Hepatocyte (in vitro differentiated cells): ENCODE results near the gene RBM12. TPM values are rescaled to one million over a fixed set of nuclear protein-coding genes. Genes with fewer than 3 reads are reported as not detected.
"Not testable (repeated sequence)": the region's sequence is repeated elsewhere in the genome, so short reads cannot be mapped to it uniquely, and the experiment has no call there.

Experiments
- DNase-seq: peaks from one replicate; pipeline ENCODE4 v3.0.0-alpha.2; 2016; ENCODE audit warnings: low spot score
- H2AFZ ChIP-seq: fragments of 200-600 bp; sonication (generic); 2 replicates; pipeline ENCODE4 v1.6.0; 2016; ENCODE audit warnings: antibody characterized with exemption, mild to moderate bottlenecking
- H3K27ac ChIP-seq: fragments of 200-600 bp; sonication (generic); 2 replicates; pipeline ENCODE4 v1.5.1; 2016; ENCODE audit warnings: mild to moderate bottlenecking
- H3K27me3 ChIP-seq: fragments of 200-600 bp; sonication (generic); 2 replicates; pipeline ENCODE4 v1.6.1; 2016
- H3K36me3 ChIP-seq: fragments of 200-600 bp; sonication (generic); replicated peaks from 2 replicates; pipeline ENCODE4 v1.5.1; 2016; ENCODE audit warnings: low read depth; ENCODE audit not compliant: insufficient read depth
- H3K4me1 ChIP-seq: fragments of 200-600 bp; sonication (generic); 2 replicates; pipeline ENCODE4 v1.5.1; 2016; ENCODE audit warnings: mild to moderate bottlenecking, moderate library complexity; ENCODE audit not compliant: insufficient read depth
- H3K4me2 ChIP-seq: fragments of 200-600 bp; sonication (generic); 2 replicates; pipeline ENCODE4 v1.6.0; 2016
- H3K4me3 ChIP-seq: fragments of 200-600 bp; sonication (generic); 2 replicates; pipeline ENCODE4 v1.5.1; 2016; ENCODE audit warnings: mild to moderate bottlenecking
- H3K79me2 ChIP-seq: fragments of 200-600 bp; sonication (generic); 2 replicates; pipeline ENCODE4 v1.6.0; 2017; ENCODE audit warnings: mild to moderate bottlenecking
- H3K9me2 ChIP-seq: fragments of 200-600 bp; sonication (generic); replicated peaks from 2 replicates; pipeline ENCODE4 v1.6.0; 2017; ENCODE audit warnings: mild to moderate bottlenecking; ENCODE audit not compliant: insufficient read depth
- H3K9me3 ChIP-seq: fragments of 200-600 bp; sonication (generic); 2 replicates; pipeline ENCODE4 v1.5.1; 2016; ENCODE audit warnings: low read depth, mild to moderate bottlenecking
- H4K20me1 ChIP-seq: fragments of 200-600 bp; sonication (generic); 2 replicates; pipeline ENCODE4 v1.6.0; 2016; ENCODE audit warnings: mild to moderate bottlenecking; ENCODE audit not compliant: insufficient read depth, poor library complexity, severe bottlenecking
- CTCF ChIP-seq: fragments of 200-600 bp; sonication (generic); IDR thresholded peaks from 2 replicates; pipeline ENCODE4 v1.5.1; 2016; ENCODE audit warnings: antibody characterized with exemption, mild to moderate bottlenecking; ENCODE audit not compliant: poor library complexity
- EZH2 ChIP-seq: fragments of 200-600 bp; sonication (generic); IDR thresholded peaks from 2 replicates; pipeline ENCODE4 v1.6.1; 2016; ENCODE audit warnings: antibody characterized with exemption, mild to moderate bottlenecking, borderline replicate concordance
- EZH2phosphoT487 ChIP-seq: fragments of 200-600 bp; sonication (generic); IDR thresholded peaks from one replicate; pipeline ENCODE4 v1.6.1; 2018; ENCODE audit warnings: antibody characterized with exemption, mild to moderate bottlenecking, low read depth, moderate library complexity; ENCODE audit not compliant: unreplicated experiment, severe bottlenecking
- WGBS: methylation state at CpG from one replicate; pipeline ENCODE4 v1.1.6; 2016; ENCODE audit warnings: low lambda C conversion rate; ENCODE audit errors: missing lambda C conversion rate; 5-methylcytosine and 5-hydroxymethylcytosine counted together
- polyA plus RNA-seq: library from polyadenylated mRNA; unstranded; fragments of >200 nt; fragmentation: Nextera tagmentation; extraction: Ambion mirVana; gene quantifications from 2 replicates; pipeline ENCODE4 v1.2.1, GENCODE V29; 2016
- total RNA-seq: library from RNA; depleted of rRNA; stranded (reverse); fragments of >200 nt; gene quantifications from 2 replicates; pipeline ENCODE4 v1.2.3, GENCODE V29; 2014

The RBM12 gene
- total and polyA plus RNA-seq, 2 experiments from 2014 or later, result 22.5 to 57.3 TPM

DNA sequence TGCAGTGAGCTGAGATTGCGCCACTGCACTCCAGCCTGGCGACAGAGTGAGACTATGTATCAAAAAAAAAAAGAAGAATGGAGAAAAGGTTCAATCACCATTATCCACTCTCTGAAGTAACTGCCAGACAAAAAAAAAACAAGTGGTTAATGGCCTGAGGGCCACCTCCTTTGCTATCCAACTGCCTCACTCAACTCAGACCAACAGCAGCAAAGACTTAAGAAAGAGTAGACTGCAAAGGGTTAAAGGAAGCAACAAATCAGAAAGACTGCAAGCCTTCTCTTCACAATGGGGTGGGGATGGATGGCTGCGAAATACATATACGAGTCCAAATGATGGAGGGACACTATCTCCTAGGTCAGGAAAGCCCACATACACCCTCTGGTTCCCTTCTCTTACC lies 31.3 kb upstream of the RBM12 start:
- no peak for DNase-seq
- H3K79me2 ChIP-seq, result peaks cover 26% of the 10 kb centered on the region
- no peaks in the 10 kb centered on the region for H3K9me3 ChIP-seq
- peaks cover 16% of the 10 kb centered on the region for H3K4me1 ChIP-seq
- no peak overlapping the region for H3K4me3 ChIP-seq
- no peak overlapping the region for H2AFZ ChIP-seq
- WGBS, result 84% methylated on average over 4 of the region's 4 CpGs
- no peak overlapping the region for H3K4me2 ChIP-seq
- no peaks in the 10 kb centered on the region for H3K27me3 ChIP-seq
- TF ChIP-seq EZH2, result no peak
- TF ChIP-seq EZH2phosphoT487, result no peak
- no peak for TF ChIP-seq CTCF
- no peak overlapping the region for H3K27ac ChIP-seq
- H3K9me2 ChIP-seq, result no peaks in the 10 kb centered on the region
- H3K36me3 ChIP-seq, result peaks cover 1% of the 10 kb centered on the region
- no peaks in the 10 kb centered on the region for H4K20me1 ChIP-seq

- Histone ChIP-seq H3K4me2 (no peak overlapping the region), H3K27me3 (no peaks in the 10 kb centered on the region), H3K4me1 (peaks cover 11% of the 10 kb centered on the region), H4K20me1 (no peaks in the 10 kb centered on the region), H3K4me3 (no peak overlapping the region), H3K9me3 (no peaks in the 10 kb centered on the region), H3K79me2 (peaks cover 19% of the 10 kb centered on the region), H3K27ac (no peak overlapping the region), H2AFZ (no peak overlapping the region), H3K36me3 (no peaks in the 10 kb centered on the region), H3K9me2 (no peaks in the 10 kb centered on the region)
- no peak for DNase-seq
- 78% methylated on average over 2 of the region's 2 CpGs for WGBS
- TF ChIP-seq EZH2phosphoT487, result no peak
- no peak for TF ChIP-seq EZH2
- no peak for TF ChIP-seq CTCF
These were observed 30.6 kb upstream of the RBM12 start for GRCh38 chr20:35695245-35695749.

GRCh38 chr20:35690265-35690664 lies 25.6 kb upstream of the RBM12 start:
- H3K4me3 ChIP-seq, result no peak overlapping the region
- no peak overlapping the region for H3K27ac ChIP-seq
- H3K9me2 ChIP-seq, result no peaks in the 10 kb centered on the region
- no peak overlapping the region for H3K4me2 ChIP-seq
- no peaks in the 10 kb centered on the region for H4K20me1 ChIP-seq
- no peaks in the 10 kb centered on the region for H3K27me3 ChIP-seq
- 91% methylated on average over 4 of the region's 4 CpGs for WGBS
- TF ChIP-seq EZH2 (no peak), CTCF (no peak), EZH2phosphoT487 (no peak)
- H3K4me1 ChIP-seq, result no peaks in the 10 kb centered on the region
- no peaks in the 10 kb centered on the region for H3K36me3 ChIP-seq
- H3K79me2 ChIP-seq, result no peaks in the 10 kb centered on the region
- DNase-seq, result no peak
- no peaks in the 10 kb centered on the region for H3K9me3 ChIP-seq
- H2AFZ ChIP-seq, result no peak overlapping the region

DNA sequence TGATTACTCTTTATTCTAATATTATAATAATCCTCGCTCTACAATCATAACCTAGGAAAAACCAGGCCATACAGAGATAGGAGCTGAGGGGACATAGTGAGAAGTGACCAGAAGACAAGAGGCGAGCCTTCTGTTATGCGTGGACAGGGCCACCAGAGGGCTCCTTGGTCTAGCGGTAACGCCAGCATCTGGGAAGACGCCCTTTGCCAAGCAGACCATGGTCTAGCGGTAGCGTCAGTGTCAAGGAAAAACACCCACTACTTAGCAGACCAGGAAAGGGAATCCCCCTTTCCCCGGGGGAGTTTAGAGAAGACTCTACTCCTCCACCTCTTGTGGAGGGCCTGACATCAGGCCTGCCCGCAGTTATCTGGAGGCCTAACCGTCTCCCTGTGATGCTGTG lies 22.2 kb upstream of the RBM12 start:
- H4K20me1 ChIP-seq, H3K79me2 ChIP-seq, H3K27ac ChIP-seq, DNase-seq, H3K9me2 ChIP-seq, H3K27me3 ChIP-seq, H3K4me3 ChIP-seq, H3K36me3 ChIP-seq, H3K4me2 ChIP-seq, H2AFZ ChIP-seq, H3K4me1 ChIP-seq, H3K9me3 ChIP-seq: not testable (repeated sequence)
- 93% methylated on average over 11 of the region's 11 CpGs for WGBS

DNA sequence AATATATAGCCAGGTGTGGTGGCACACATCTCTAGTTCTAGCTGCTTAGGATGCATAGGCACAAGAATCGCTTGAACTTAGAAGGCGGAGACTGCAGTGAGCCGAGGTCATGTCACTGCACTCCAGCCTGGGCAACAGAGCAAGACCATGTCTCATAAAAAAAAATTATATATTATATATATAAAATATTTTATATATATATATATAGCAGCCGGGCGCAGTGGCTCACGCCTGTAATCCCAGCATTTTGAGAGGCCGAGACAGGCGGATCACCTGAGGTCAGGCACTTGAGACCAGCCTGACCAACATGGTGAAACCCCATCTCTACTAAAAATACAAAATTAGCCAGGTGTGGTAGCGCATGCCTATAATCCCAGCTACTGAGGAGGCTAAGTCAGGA lies 20.7 kb upstream of the RBM12 start:
- not testable (repeated sequence) for H3K4me1 ChIP-seq, H3K36me3 ChIP-seq, DNase-seq, H3K9me2 ChIP-seq, H3K4me2 ChIP-seq, H3K4me3 ChIP-seq, H2AFZ ChIP-seq, H3K9me3 ChIP-seq, H3K79me2 ChIP-seq, H3K27me3 ChIP-seq, H3K27ac ChIP-seq, H4K20me1 ChIP-seq
- 94% methylated on average over 9 of the region's 9 CpGs for WGBS
